Colonic mucosa (tissue), 4 donors: ENCODE measurements around the gene TTN. TPM values are rescaled to one million over a fixed set of nuclear protein-coding genes. Genes with fewer than 3 reads are reported as not detected.

ENCODE experiments used
- DNase-seq: peaks from one replicate; pipeline ENCODE4 v3.0.0-alpha.2; 2020
- H3K27ac ChIP-seq: fragments of 200-600 bp; one replicate; pipeline ENCODE4 v1.8.0; 2021
- H3K27me3 ChIP-seq: fragments of 200-600 bp; one replicate; pipeline ENCODE4 v1.8.0; 2021
- H3K36me3 ChIP-seq: fragments of 200-600 bp; one replicate; pipeline ENCODE4 v1.8.0; 2021
- H3K4me1 ChIP-seq: fragments of 200-600 bp; one replicate; pipeline ENCODE4 v1.8.0; 2021; ENCODE audit warnings: mild to moderate bottlenecking
- H3K4me3 ChIP-seq: fragments of 200-600 bp; one replicate; pipeline ENCODE4 v1.8.0; 2021
- H3K9ac ChIP-seq, 2 donors: one replicate each; pipeline ENCODE4 v1.7.0; 2013; ENCODE audit warnings: control low read depth in 2 of 2, low read depth in 2 of 2, low read length in 2 of 2
- H3K9me3 ChIP-seq: fragments of 200-600 bp; one replicate; pipeline ENCODE4 v1.8.0; 2021
- CTCF ChIP-seq: fragments of 200-600 bp; IDR thresholded peaks from one replicate; pipeline ENCODE4 v1.8.0; 2022; ENCODE audit warnings: antibody characterized with exemption, mild to moderate bottlenecking
- intact Hi-C: fragments of 100-400 bp; cut with DNase I; formaldehyde crosslinking; loops from one replicate; pipeline ENCODE4 v1.14.1; 2022
- total RNA-seq, 2 donors: library from RNA; stranded (reverse); fragmentation: NEBNext Ultra II Directional in 1 of 2; extraction: Animal tissue kit (Norgen Biotek cat#: 25700) in 1 of 2; gene quantifications; one replicate each; pipeline ENCODE4 v1.2.1, GENCODE V29; 2021
- donor health status: healthy.
- donor health status: DM: no; HTN: no; CAD: no.
- donor health status: DM: no; HTN: no; CAD: no.

TTN gene
- total RNA-seq, 2 donors from 2014 or later, result 0.99 to 1.8 TPM

- Histone ChIP-seq H3K9me3 (no peaks in the 10 kb centered on the region), H3K36me3 (no peaks in the 10 kb centered on the region), H3K9ac (no peak overlapping the region), H3K4me3 (no peak overlapping the region), H3K27me3 (no peaks in the 10 kb centered on the region), H3K27ac (no peak overlapping the region), H3K4me1 (no peaks in the 10 kb centered on the region)
- no peak for TF ChIP-seq CTCF
- intact Hi-C loops, result no loop called here
- no peak for DNase-seq
Measured at GRCh38 chr2:178627401-178627800, 179.8 kb downstream of the TTN start.

GRCh38 chr2:178615969-178616368 lies 191.3 kb downstream of the TTN start:
- no peak for DNase-seq
- Histone ChIP-seq H3K9me3 (no peaks in the 10 kb centered on the region), H3K27me3 (no peaks in the 10 kb centered on the region), H3K4me3 (no peak overlapping the region), H3K36me3 (no peaks in the 10 kb centered on the region), H3K9ac (no peak overlapping the region), H3K4me1 (no peaks in the 10 kb centered on the region), H3K27ac (no peak overlapping the region)
- TF ChIP-seq CTCF, result no peak
- intact Hi-C loops, result no loop called here

- Histone ChIP-seq H3K9me3 (no peaks in the 10 kb centered on the region), H3K36me3 (no peaks in the 10 kb centered on the region), H3K4me1 (no peaks in the 10 kb centered on the region), H3K27me3 (no peaks in the 10 kb centered on the region), H3K4me3 (no peak overlapping the region), H3K27ac (no peak overlapping the region), H3K9ac (no peak overlapping the region)
- TF ChIP-seq CTCF, result no peak
- intact Hi-C loops, result no loop called here
- no peak for DNase-seq
Measured at GRCh38 chr2:178602901-178603300, 204.3 kb downstream of the TTN start.

- intact Hi-C loops, result no loop called here
- no peak for DNase-seq
- no peak for TF ChIP-seq CTCF
- no peaks in the 10 kb centered on the region for H3K36me3 ChIP-seq
- H3K4me1 ChIP-seq, result no peaks in the 10 kb centered on the region
- no peak overlapping the region for H3K9ac ChIP-seq
- H3K27ac ChIP-seq, result no peak overlapping the region
- H3K27me3 ChIP-seq, result no peaks in the 10 kb centered on the region
- no peaks in the 10 kb centered on the region for H3K9me3 ChIP-seq
- no peak overlapping the region for H3K4me3 ChIP-seq
Measured at GRCh38 chr2:178592655-178593054, 214.6 kb downstream of the TTN start.

GRCh38 chr2:178589335-178589734 lies 217.9 kb downstream of the TTN start:
- H3K27me3 ChIP-seq, result no peaks in the 10 kb centered on the region
- no peak overlapping the region for H3K4me3 ChIP-seq
- H3K9me3 ChIP-seq, result no peaks in the 10 kb centered on the region
- H3K9ac ChIP-seq, result no peak overlapping the region
- intact Hi-C loops, result no loop called here
- H3K4me1 ChIP-seq, result no peaks in the 10 kb centered on the region
- TF ChIP-seq CTCF, result no peak
- no peaks in the 10 kb centered on the region for H3K36me3 ChIP-seq
- H3K27ac ChIP-seq, result no peak overlapping the region
- DNase-seq, result no peak

- H3K9ac ChIP-seq, result no peak overlapping the region
- TF ChIP-seq CTCF, result no peak
- no peak overlapping the region for H3K4me3 ChIP-seq
- H3K27ac ChIP-seq, result no peak overlapping the region
- DNase-seq, result no peak
- H3K36me3 ChIP-seq, result no peaks in the 10 kb centered on the region
- intact Hi-C loops, result no loop called here
- H3K4me1 ChIP-seq, result no peaks in the 10 kb centered on the region
- no peaks in the 10 kb centered on the region for H3K27me3 ChIP-seq
- no peaks in the 10 kb centered on the region for H3K9me3 ChIP-seq
Measured at GRCh38 chr2:178584666-178585065, 222.6 kb downstream of the TTN start.
